NCI-H526 treated with DMSO at 0.1 percent for 48 hours (cell line): ENCODE data around the gene EARS2.
"Not testable (repeated sequence)": the region's sequence is repeated elsewhere in the genome, so short reads cannot be mapped to it uniquely, and the experiment has no call there.

Experiments
- DNase-seq: peaks from one replicate; lab custom pipeline; 2025; lab: John Stamatoyannopoulos, UW

EARS2 gene

GRCh38 chr16:23505671-23506605 lies 51.2 kb downstream of the EARS2 start:
- no peak for DNase-seq

- DNase-seq, result no peak
Observed at GRCh38 chr16:23505180-23505665, 51.9 kb downstream of the EARS2 start.

- no peak for DNase-seq
Observed at GRCh38 chr16:23504453-23505179, 52.5 kb downstream of the EARS2 start.

- DNase-seq, result no peak
Observed at GRCh38 chr16:23504076-23504452, 53.1 kb downstream of the EARS2 start.

GRCh38 chr16:23502466-23502865 lies 54.7 kb downstream of the EARS2 start:
- DNase-seq, result no peak

- DNase-seq, result no peak
Observed at GRCh38 chr16:23501291-23501690, 55.9 kb downstream of the EARS2 start.

GRCh38 chr16:23500862-23501225 lies 56.3 kb downstream of the EARS2 start:
- no peak for DNase-seq

- no peak for DNase-seq
Observed at GRCh38 chr16:23500212-23500861, 56.8 kb downstream of the EARS2 start.

- DNase-seq, result no peak
Observed at GRCh38 chr16:23499801-23500200, 57.3 kb downstream of the EARS2 start.

- DNase-seq, result no peak
Observed at GRCh38 chr16:23498863-23499262, 58.3 kb downstream of the EARS2 start.

- no peak for DNase-seq
Observed at GRCh38 chr16:23497543-23497868, 59.6 kb downstream of the EARS2 start.

- DNase-seq, result no peak
Observed at GRCh38 chr16:23496821-23497542, 60.2 kb downstream of the EARS2 start.

- no peak for DNase-seq
Observed at GRCh38 chr16:23495671-23496070, 61.5 kb downstream of the EARS2 start.

GRCh38 chr16:23494188-23494587 lies 63.0 kb downstream of the EARS2 start:
- no peak for DNase-seq

- DNase-seq, result no peak
Observed at GRCh38 chr16:23491490-23492391, 65.4 kb downstream of the EARS2 start.

GRCh38 chr16:23486480-23486879 lies 70.7 kb downstream of the EARS2 start:
- no peak for DNase-seq

GRCh38 chr16:23485841-23486240 lies 71.3 kb downstream of the EARS2 start:
- no peak for DNase-seq

- DNase-seq, result no peak
Observed at GRCh38 chr16:23485257-23485614, 71.9 kb downstream of the EARS2 start.

- no peak for DNase-seq
Observed at GRCh38 chr16:23484510-23485256, 72.5 kb downstream of the EARS2 start.

- DNase-seq, result not testable (repeated sequence)
Observed at GRCh38 chr16:23483492-23483891, 73.7 kb downstream of the EARS2 start.
